DLD1 (cell line): ENCODE results near the gene RPS18.

Experiments
- in situ Hi-C: cut with HindIII; loops from 2 replicates; pipeline ENCODE4 v1.10.0; 2017; ENCODE audit warnings: low sequenced_read_pairs

Gene RPS18

GRCh38 chr6:33288921-33289783 is 17.3 kb downstream of the RPS18 start, which contains the start of the genes PFDN6 and WDR46:
PFDN6 (plus strand) TSS chr6:33289601; CDS start chr6:33289857, 256 bp downstream.
WDR46 (minus strand) TSS chr6:33289239; CDS start chr6:33289170, 69 bp downstream.
- in situ Hi-C loops, result no loop called here

GRCh38 chr6:33289784-33290315 is 18.0 kb downstream of the RPS18 start:
- in situ Hi-C loops, result no loop called here

GRCh38 chr6:33290459-33290858 is 18.6 kb downstream of the RPS18 start:
- in situ Hi-C loops, result no loop called here

- in situ Hi-C loops, result no loop called here
Measured at GRCh38 chr6:33292996-33293682, 21.3 kb downstream of the RPS18 start.

GRCh38 chr6:33294086-33294823 is 22.4 kb downstream of the RPS18 start:
- in situ Hi-C loops, result no loop called here

DNA sequence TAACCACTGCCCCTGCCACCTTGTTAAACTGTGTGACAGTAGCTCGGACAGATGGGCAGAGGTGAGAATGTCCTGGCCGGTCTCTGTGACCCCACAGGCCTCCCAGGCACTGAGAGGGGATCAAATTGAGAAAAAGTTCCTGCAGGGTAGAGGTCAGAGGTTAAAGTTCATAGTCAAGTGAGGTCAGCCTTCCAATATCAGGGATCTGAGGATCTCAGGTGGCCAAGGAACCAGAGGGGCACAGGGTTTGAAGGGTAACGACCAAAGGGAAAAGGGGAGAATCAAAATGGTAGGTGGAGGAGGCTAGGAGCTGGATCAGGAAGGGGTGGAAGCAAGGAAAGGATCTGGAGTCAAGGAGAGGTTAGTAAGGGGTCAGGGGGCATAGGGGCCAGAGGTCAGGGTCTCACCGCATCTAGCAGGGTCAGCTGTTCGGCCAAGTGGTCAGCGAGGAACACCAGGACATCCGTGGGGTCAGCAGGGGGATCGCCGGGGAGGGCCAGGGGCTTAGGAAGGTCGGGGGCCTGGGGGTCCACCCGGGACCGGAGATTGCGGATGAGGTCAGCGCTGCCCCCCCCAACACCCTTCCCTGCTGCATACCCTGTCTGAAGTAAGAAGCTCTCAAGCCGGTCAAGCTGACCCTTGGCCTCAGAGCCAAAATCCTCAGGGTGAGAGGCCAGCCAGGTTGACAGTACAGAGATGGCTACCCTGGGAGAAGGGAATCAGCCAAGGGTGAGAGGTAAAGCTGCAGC is 23.9 kb downstream of the RPS18 start:
- in situ Hi-C loops, result no loop called here

DNA sequence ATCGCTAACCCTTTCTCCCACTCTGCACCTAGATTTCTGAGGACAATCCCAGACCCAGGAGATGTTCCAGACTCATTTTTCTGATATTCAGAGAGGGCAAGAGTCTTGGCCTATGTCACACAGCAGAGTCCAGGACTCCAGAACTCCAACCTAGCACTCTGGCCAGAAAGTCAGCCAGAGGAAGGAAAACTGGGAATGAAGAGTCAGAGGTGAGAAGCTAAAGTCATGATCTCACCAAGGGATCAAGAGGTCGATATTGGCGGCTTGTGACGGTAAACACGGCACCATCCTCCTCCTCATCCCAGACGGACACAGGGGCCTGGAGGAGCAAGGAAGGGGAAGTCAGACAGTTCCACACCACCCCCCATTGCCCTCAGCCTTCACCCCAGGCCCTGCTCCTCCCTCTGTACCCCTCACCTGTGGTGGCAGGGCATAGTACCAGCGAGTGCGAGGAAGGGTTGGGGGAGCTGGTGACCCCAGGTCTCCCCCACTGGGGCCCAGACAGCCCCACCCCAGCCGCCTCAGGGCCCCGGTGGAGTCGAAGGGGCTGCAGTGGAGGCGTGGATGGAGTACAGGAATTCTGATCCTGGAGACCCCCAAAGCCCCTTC is 25.0 kb downstream of the RPS18 start:
- in situ Hi-C loops, result no loop called here

DNA sequence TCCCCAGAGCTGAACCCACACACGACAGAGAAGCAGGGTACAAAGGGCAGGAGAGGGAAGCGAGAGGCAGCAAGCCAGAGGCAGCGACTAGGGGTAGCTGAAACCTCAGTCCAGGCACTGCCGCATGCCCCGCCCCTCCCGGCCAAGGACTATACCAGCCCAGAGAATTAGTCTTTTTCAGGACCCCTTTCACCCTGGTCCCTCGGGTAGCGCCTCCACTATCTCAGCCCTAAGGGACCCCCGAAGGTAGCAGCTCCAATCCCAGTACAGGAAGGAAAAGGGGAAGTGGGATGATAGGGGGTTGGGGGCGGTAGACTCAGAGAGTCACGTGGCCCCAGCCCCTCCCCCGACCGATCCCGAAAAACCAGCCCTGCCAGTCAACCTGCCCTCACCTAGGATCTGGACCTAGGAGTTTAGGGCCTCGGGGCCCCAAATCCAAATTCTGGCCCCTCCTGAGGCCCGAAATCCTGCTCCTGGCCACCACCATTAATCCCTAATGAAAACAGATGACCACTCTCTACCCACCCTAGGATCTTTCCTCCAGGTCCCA is 25.6 kb downstream of the RPS18 start:
- in situ Hi-C loops, result no loop called here

DNA sequence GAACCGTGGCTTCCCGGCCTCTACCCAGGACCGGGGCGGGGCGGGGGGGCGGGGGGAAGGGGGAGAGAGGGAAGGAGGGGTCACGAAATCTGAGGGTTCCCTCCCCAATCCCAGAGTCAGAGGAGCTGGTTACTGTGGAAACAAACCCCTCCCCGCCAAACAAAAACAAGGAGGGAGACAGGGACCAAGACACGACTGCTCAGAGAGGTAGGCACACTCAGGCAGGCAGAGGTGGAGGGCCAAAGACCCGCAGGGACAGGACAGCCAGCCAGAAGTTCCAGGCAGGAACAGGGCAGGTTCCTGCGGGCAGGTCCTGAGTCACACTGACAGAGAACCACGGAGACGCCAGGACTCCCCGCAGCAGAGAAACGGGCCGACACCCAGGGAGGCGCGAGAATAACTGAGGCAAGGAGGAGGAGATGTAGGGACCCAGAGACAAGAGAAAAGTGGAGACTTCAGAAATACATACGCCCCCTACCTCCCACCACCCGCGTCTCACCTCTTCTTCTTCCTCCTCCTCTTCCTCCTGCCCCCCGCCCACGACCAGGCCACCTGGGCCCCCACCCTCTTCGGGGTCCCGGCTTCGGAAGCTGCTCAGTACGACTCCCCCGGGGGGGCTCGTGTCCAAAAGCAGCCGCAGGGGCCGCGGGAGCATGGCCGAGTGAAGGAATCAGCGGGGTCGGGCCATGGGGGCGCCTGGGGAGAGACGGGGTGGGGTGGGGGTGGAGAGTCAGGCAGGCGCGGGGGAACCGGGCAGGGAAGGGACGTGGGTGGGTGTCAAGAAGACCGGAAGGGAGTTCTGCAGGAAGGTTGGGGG is 26.3 kb downstream of the RPS18 start:
- in situ Hi-C loops, result no loop called here

- in situ Hi-C loops, result no loop called here
Measured at GRCh38 chr6:33298773-33299236, 26.9 kb downstream of the RPS18 start, which contains the start of gene RGL2. RGL2 (minus strand) TSS chr6:33298942; CDS start chr6:33298610, 332 bp downstream.

GRCh38 chr6:33299237-33299944 is 27.5 kb downstream of the RPS18 start:
- in situ Hi-C loops, result no loop called here

DNA sequence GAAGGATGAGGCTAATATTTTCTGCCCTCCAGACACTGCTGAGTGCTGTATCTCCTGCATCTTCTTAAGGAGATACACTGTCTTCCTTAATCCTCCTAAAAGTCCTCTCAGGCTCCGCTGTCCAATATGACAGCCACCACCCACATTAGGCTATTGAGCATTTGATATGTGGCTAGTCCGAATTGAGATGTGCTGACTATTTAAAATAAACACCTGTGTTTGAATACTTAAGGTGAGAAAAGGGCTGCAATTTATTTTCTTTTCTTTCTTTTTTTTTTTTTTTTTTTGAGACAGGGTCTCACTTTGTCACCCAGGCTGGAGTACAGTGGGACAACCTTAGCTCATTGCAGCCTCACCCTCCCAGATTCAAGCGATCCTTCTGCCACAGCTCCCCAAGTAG is 30.0 kb downstream of the RPS18 start:
- in situ Hi-C loops, result no loop called here

DNA sequence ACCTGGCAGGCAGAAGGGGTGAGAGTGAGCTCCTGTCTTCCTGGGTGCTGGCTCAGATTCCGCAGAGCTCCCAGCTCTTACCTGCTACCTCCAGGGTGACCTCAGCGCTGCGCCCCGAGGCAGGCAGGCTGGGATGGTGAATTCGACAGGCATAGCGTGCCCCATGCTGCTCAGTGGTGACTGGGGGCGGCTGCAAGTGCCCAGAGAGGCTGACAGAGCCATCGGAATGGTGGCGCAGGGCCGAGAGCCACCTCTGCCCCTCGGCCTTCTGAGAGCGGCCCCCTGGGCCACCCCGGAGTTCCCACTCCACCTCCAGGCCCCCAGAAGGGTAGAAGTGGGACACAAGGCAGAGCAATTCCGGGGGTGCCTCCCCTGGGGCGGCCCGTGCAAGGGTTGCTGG is 32.3 kb downstream of the RPS18 start:
- in situ Hi-C loops, result no loop called here

DNA sequence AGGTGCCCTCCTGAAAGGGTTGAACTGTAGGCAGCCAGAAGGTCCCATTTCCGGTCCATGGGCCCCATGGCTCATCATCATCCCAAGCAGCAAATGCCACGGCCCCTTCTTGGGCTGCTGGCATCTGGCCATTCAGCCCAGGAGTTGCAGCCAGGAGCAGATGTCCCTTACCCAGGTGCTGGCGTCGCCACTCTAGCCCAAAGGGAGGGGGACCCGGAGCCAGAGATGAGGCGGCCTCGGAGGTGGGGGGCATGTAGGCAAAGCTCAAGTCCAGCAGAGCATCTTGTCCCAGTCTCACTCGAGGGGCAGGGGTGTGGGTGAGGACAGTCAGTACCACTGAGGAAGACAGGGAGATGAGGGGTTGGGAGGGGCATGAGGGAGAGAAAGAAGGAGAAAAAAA is 33.2 kb downstream of the RPS18 start:
- in situ Hi-C loops, result no loop called here

- in situ Hi-C loops, result no loop called here
Measured at GRCh38 chr6:33306356-33306755, 34.5 kb downstream of the RPS18 start.

DNA sequence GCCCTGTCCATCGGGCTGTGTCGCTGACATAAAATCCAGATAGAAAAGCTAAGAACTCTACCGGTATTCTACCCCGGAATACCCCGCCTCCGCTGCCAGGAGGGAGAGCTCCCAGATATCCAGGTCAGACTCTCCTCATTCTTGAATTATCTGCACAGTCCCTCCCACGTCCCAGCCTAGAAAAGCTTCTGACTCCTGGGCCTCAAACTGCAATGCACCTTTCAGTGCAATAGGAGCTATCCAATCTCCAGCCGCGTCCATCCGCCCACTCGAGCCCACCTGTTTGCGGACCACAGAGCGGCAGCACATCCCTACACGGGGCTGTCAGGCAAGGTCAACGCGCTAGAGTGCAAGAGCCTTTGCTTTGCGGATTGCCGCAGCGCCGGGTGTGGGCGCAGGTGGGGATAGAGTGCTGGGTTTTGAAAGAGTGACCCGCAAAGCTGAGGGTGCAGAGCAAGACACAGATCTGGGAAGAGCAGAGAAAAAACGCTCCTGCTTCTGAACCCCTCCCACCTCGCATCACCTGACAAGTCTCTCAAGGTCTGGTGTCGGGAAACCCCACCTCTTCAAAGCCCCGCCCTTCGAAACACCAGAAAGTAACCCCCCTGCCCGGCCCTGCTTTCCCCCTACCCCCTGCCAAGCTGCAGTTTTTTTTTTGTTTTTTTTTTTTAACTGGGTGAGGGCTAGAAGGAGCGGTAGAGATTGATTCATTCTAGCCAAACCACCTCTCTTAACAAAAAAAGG is 40.7 kb downstream of the RPS18 start:
- in situ Hi-C loops, result no loop called here

- in situ Hi-C loops, result no loop called here
Measured at GRCh38 chr6:33313105-33313708, 41.3 kb downstream of the RPS18 start.
